ENCODE results near the gene SLIT3.

The SLIT3 gene

GRCh38 chr5:169279125-169279524, 21.8 kb downstream of the SLIT3 start:
- no peak for TF ChIP-seq CTCF (IDR thresholded peaks at IDR 0.05; ENCODE audit: insufficient read depth, low read length, poor library complexity, severe bottlenecking)
- Histone ChIP-seq H3K36me3 (ENCODE audit: control insufficient read depth, insufficient read depth, low read length) (no peaks in the 10 kb centered on the region), H3K27me3 (replicated peaks; ENCODE audit: control insufficient read depth, insufficient read depth, low read length) (peaks cover 1% of the 10 kb centered on the region; the same call in 1 of the 2 replicates), H3K4me3 (replicated peaks; ENCODE audit: low read depth, low read length) (no peak overlapping the region)
- no peak for DNase-seq (ENCODE audit: extremely low read depth, insufficient read length)

DNA sequence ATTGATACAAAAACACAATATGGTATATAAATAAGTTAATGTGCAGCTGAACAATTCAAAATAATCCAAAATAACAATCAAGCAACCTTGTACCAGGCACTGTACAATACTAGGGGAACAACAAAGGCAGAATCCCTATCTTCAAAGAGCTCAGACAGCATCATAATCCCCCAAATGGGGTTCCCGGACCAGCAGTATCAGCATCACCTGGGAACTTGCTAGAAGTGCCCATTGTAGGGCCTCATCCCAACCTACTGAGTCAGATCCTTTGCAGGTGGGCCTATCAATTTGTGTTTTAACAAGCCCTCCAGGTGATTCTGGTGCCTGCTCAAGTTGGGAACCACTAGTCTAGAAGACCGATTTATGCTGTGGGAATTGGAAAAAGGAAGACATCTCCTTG, 27.1 kb downstream of the SLIT3 start:
- DNase-seq (ENCODE audit: extremely low read depth, insufficient read length) = no peak
- no peaks in the 10 kb centered on the region for H3K36me3 ChIP-seq (ENCODE audit: control insufficient read depth, insufficient read depth, low read length)
- no peak for TF ChIP-seq CTCF (IDR thresholded peaks at IDR 0.05; ENCODE audit: insufficient read depth, low read length, poor library complexity, severe bottlenecking)
- H3K4me3 ChIP-seq (replicated peaks; ENCODE audit: low read depth, low read length) = no peak overlapping the region
- peaks cover 3% of the 10 kb centered on the region for H3K27me3 ChIP-seq (replicated peaks; ENCODE audit: control insufficient read depth, insufficient read depth, low read length)

DNA sequence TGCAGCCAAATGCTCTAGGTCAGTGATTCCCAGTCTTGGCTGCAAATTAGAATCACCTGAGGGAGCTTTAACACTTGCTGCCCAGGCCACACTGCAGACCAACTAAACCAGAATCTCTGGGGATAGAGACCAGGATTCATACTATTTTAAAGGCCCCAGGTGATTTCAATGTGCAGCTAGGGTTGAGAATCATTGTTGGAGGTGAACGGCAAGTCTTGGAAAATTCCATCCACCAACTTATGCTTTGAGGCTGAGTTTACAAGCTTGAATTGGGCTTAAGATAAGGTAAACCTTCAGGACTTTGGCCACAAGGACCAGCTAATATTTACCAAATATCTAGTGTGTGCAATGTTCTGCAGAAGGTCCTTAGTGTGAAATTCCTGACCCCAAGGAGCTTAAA, 27.5 kb downstream of the SLIT3 start:
- no peak for DNase-seq (ENCODE audit: extremely low read depth, insufficient read length)
- TF ChIP-seq CTCF (IDR thresholded peaks at IDR 0.05; ENCODE audit: insufficient read depth, low read length, poor library complexity, severe bottlenecking) = no peak

DNA sequence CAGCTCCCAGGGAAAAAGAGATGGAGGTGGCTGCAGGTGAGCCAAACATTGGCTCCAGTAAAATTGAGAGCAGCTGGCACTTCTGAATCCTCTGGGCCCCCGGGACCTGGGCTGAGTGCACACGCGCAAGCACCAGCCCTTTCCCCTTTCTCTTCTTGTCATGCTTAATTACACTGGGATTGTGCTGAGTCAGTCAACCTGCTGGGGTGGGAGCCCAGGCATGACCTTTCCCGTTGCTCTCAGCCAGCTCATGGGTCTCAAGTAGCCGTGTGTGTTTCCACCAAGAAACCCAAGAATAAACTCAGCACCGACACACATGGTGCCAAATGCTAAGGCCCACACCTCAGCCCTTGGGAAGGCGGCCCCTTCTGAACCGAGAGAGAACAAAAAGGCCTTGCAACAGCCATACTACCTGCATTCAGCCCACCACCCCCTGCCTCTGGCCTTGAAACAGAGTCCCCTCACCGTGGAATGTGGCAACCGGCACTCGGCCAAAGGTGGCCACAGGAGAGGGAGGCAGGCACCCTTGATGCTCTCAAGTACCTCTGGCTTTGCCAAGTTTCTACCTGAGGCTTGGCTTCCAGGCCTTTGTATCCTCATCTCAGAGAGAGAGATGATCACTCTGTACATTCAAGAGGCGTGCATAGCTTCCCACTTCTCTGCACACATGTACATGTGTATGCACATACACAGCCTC, 28.1 kb downstream of the SLIT3 start:
- no peak for DNase-seq (ENCODE audit: extremely low read depth, insufficient read length)
- TF ChIP-seq CTCF (IDR thresholded peaks at IDR 0.05; ENCODE audit: insufficient read depth, low read length, poor library complexity, severe bottlenecking) = no peak
- peaks cover 3% of the 10 kb centered on the region for H3K27me3 ChIP-seq (replicated peaks; ENCODE audit: control insufficient read depth, insufficient read depth, low read length)
- no peaks in the 10 kb centered on the region for H3K36me3 ChIP-seq (ENCODE audit: control insufficient read depth, insufficient read depth, low read length)
- H3K4me3 ChIP-seq (replicated peaks; ENCODE audit: low read depth, low read length) = no peak overlapping the region

More for the DNA sequence above, 27.5 kb downstream of the SLIT3 start:
- Histone ChIP-seq H3K27me3 (replicated peaks; ENCODE audit: control insufficient read depth, insufficient read depth, low read length) (peaks cover 3% of the 10 kb centered on the region), H3K4me3 (replicated peaks; ENCODE audit: low read depth, low read length) (no peak overlapping the region), H3K36me3 (ENCODE audit: control insufficient read depth, insufficient read depth, low read length) (no peaks in the 10 kb centered on the region)

GRCh38 chr5:169272111-169272510, 28.8 kb downstream of the SLIT3 start:
- H3K27me3 ChIP-seq (replicated peaks; ENCODE audit: control insufficient read depth, insufficient read depth, low read length) = peaks cover 3% of the 10 kb centered on the region
- TF ChIP-seq CTCF (IDR thresholded peaks at IDR 0.05; ENCODE audit: insufficient read depth, low read length, poor library complexity, severe bottlenecking) = no peak
- no peak for DNase-seq (ENCODE audit: extremely low read depth, insufficient read length)
- H3K4me3 ChIP-seq (replicated peaks; ENCODE audit: low read depth, low read length) = no peak overlapping the region
- no peaks in the 10 kb centered on the region for H3K36me3 ChIP-seq (ENCODE audit: control insufficient read depth, insufficient read depth, low read length)

GRCh38 chr5:169270827-169271226, 30.1 kb downstream of the SLIT3 start:
- Histone ChIP-seq H3K36me3 (ENCODE audit: control insufficient read depth, insufficient read depth, low read length) (no peaks in the 10 kb centered on the region), H3K27me3 (replicated peaks; ENCODE audit: control insufficient read depth, insufficient read depth, low read length) (peaks cover 3% of the 10 kb centered on the region), H3K4me3 (replicated peaks; ENCODE audit: low read depth, low read length) (no peak overlapping the region)
- no peak for DNase-seq (ENCODE audit: extremely low read depth, insufficient read length)
- TF ChIP-seq CTCF (IDR thresholded peaks at IDR 0.05; ENCODE audit: insufficient read depth, low read length, poor library complexity, severe bottlenecking) = no peak

All from GM06990 (cell line).